GM21447 (cell line): ENCODE data around the gene ST3GAL3.
"Not testable (repeated sequence)": the region's sequence is repeated elsewhere in the genome, so short reads cannot be mapped to it uniquely, and the experiment has no call there.

Source experiments
- ATAC-seq: cut with Tn5 transposase; IDR thresholded peaks from one replicate; pipeline ENCODE4 v1.9.1; 2021; ENCODE audit not compliant: unreplicated experiment

Gene ST3GAL3

GRCh38 chr1:43703836-43704235 is 3.5 kb upstream of the ST3GAL3 start:
- ATAC-seq: no peak

GRCh38 chr1:43704838-43705237 is 2.5 kb upstream of the ST3GAL3 start:
- ATAC-seq: no peak

- ATAC-seq: no peak
Measured at GRCh38 chr1:43705334-43705733, 2.0 kb upstream of the ST3GAL3 start.

- no peak for ATAC-seq
Measured at GRCh38 chr1:43705982-43706597, 1.2 kb upstream of the ST3GAL3 start.

- ATAC-seq: peak; percentile 8
Measured at GRCh38 chr1:43706598-43707189, 642 bp upstream of the ST3GAL3 start.

- no peak for ATAC-seq
Measured at GRCh38 chr1:43708002-43708410, 670 bp downstream of the ST3GAL3 start.

GRCh38 chr1:43711049-43711448 is 3.7 kb downstream of the ST3GAL3 start:
- no peak for ATAC-seq

- ATAC-seq: no peak
Measured at GRCh38 chr1:43711524-43712386, 4.4 kb downstream of the ST3GAL3 start.

- ATAC-seq: no peak
Measured at GRCh38 chr1:43716559-43717281, 9.4 kb downstream of the ST3GAL3 start.

GRCh38 chr1:43719063-43719462 is 11.7 kb downstream of the ST3GAL3 start:
- no peak for ATAC-seq

GRCh38 chr1:43719670-43720419 is 12.5 kb downstream of the ST3GAL3 start:
- ATAC-seq: not testable (repeated sequence)

- no peak for ATAC-seq
Measured at GRCh38 chr1:43722810-43723209, 15.5 kb downstream of the ST3GAL3 start.

- no peak for ATAC-seq
Measured at GRCh38 chr1:43729816-43730463, 22.6 kb downstream of the ST3GAL3 start.

GRCh38 chr1:43731867-43732531 is 24.7 kb downstream of the ST3GAL3 start:
- ATAC-seq: no peak

GRCh38 chr1:43736819-43737218 is 29.5 kb downstream of the ST3GAL3 start:
- no peak for ATAC-seq

- no peak for ATAC-seq
Measured at GRCh38 chr1:43742026-43742425, 34.7 kb downstream of the ST3GAL3 start.

GRCh38 chr1:43743206-43743605 is 35.9 kb downstream of the ST3GAL3 start:
- no peak for ATAC-seq

GRCh38 chr1:43747736-43748135 is 40.4 kb downstream of the ST3GAL3 start:
- ATAC-seq: no peak

- no peak for ATAC-seq
Measured at GRCh38 chr1:43750083-43750482, 42.7 kb downstream of the ST3GAL3 start.

GRCh38 chr1:43753422-43753821 is 46.1 kb downstream of the ST3GAL3 start:
- ATAC-seq: no peak
